ENCODE data around the gene WDR88.

DNA sequence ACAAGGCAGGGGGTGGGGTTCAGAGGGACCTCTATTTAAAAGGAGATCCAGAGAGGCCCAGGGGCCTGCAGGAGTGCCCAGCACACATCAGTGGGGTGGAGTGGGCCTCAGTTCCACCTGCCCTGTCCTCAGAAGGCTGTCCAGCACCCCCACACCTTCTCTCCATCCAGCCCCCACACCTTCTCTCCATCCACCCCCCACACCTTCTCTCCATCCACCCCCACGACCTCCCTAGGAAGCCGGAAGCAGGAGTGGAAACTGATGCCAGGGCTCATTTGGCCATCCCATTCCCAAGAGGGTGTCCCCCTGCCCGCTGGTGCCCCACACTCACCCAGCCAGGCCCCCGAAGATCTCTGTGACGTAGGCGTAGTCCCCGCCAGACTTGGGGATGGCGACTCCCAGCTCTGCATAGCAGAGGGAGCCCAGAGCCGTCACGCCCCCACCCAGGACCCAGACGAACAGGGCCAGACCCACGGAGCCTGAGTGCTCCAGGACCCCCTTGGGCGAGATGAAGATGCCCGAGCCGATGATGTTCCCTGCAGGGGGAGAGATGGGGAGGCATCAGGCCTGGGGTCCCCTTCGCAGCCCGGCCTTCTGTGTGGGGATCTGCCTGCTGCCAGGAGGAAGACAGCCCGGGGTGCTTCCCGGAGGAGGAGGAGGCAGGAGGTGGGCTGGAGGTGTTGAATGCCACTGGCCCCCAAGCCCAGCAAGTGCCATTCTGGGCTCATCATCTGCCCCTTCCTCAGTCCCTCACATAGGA is 83.7 kb downstream of the WDR88 start:
- TF ChIP-seq, protein P1, sequence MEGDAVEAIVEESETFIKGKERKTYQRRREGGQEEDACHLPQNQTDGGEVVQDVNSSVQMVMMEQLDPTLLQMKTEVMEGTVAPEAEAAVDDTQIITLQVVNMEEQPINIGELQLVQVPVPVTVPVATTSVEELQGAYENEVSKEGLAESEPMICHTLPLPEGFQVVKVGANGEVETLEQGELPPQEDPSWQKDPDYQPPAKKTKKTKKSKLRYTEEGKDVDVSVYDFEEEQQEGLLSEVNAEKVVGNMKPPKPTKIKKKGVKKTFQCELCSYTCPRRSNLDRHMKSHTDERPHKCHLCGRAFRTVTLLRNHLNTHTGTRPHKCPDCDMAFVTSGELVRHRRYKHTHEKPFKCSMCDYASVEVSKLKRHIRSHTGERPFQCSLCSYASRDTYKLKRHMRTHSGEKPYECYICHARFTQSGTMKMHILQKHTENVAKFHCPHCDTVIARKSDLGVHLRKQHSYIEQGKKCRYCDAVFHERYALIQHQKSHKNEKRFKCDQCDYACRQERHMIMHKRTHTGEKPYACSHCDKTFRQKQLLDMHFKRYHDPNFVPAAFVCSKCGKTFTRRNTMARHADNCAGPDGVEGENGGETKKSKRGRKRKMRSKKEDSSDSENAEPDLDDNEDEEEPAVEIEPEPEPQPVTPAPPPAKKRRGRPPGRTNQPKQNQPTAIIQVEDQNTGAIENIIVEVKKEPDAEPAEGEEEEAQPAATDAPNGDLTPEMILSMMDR (IDR thresholded peaks at IDR 0.05; ENCODE audit: low read depth, low read length, poor library complexity, severe bottlenecking): no peak
- TF ChIP-seq EZH2phosphoT487 (IDR thresholded peaks at IDR 0.05; ENCODE audit: borderline replicate concordance, low read length): no peak

All from DOHH2 (cell line).